Measurements from ENCODE around the gene MCF2.

DNA sequence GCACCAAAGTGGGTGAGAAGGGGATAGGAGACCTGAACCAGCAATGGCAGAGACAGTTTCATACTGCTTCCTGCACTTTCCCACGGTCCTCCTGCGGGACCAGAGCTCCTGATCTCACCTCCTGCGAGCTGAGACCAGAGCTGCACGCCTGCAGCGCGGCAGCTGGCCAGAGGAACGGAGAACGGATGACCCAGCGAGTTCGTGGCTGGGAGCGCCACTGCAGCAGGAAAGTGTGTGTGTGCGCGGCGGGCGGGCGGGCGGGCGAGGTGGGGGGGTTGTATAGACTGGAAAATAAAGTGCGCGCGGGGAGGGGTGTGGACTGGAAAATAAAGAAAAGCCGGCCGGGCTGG, 16.5 kb downstream of the MCF2 start:
- TF ChIP-seq RAD21 (IDR thresholded peaks at IDR 0.05; ENCODE audit: low read depth) (no peak), POLR2AphosphoS5 (IDR thresholded peaks at IDR 0.05; ENCODE audit: low read depth, low read length) (no peak), CTCF (IDR thresholded peaks at IDR 0.05 in 2 of 3, conservative IDR thresholded peaks at IDR 0.05 in 1 of 3; ENCODE audit: borderline replicate concordance in 1 of 3, insufficient read depth in 1 of 3, low read depth in 2 of 3, low read length in 2 of 3) (no peak), CEBPB (IDR thresholded peaks at IDR 0.05; ENCODE audit: low read depth) (no peak)

Measured in HCT116 (cell line).